ENCODE results near the gene MGAT4A. TPM values are rescaled to one million over a fixed set of nuclear protein-coding genes. Genes with fewer than 3 reads are reported as not detected.

The MGAT4A gene
- total RNA-seq, 1 donor from 2014 or later, result 8.0 TPM

GRCh38 chr2:98615481-98615880, 115.5 kb downstream of the MGAT4A start:
- Histone ChIP-seq H3K9me3 (no peaks in the 10 kb centered on the region), H3K36me3 (peaks cover 34 to 84% of the 10 kb centered on the region in 2 donors), H3K27ac (no peak overlapping the region), H3K27me3 (no peaks in the 10 kb centered on the region), H3K4me1 (peaks cover 8 to 9% of the 10 kb centered on the region in 2 donors), H3K4me3 (no peak overlapping the region)
- intact Hi-C loops (cut with DNase I), result no loop called here
- no peak for DNase-seq (ENCODE audit: low spot score in 2 of 2)
- TF ChIP-seq, protein P1, sequence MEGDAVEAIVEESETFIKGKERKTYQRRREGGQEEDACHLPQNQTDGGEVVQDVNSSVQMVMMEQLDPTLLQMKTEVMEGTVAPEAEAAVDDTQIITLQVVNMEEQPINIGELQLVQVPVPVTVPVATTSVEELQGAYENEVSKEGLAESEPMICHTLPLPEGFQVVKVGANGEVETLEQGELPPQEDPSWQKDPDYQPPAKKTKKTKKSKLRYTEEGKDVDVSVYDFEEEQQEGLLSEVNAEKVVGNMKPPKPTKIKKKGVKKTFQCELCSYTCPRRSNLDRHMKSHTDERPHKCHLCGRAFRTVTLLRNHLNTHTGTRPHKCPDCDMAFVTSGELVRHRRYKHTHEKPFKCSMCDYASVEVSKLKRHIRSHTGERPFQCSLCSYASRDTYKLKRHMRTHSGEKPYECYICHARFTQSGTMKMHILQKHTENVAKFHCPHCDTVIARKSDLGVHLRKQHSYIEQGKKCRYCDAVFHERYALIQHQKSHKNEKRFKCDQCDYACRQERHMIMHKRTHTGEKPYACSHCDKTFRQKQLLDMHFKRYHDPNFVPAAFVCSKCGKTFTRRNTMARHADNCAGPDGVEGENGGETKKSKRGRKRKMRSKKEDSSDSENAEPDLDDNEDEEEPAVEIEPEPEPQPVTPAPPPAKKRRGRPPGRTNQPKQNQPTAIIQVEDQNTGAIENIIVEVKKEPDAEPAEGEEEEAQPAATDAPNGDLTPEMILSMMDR (IDR thresholded peaks at IDR 0.05), result no peak

- H3K36me3 ChIP-seq, result peaks cover 34 to 75% of the 10 kb centered on the region in 2 donors
- no peaks in the 10 kb centered on the region for H3K9me3 ChIP-seq
- TF ChIP-seq, protein P1 (IDR thresholded peaks at IDR 0.05), result no peak
- DNase-seq (ENCODE audit: low spot score in 2 of 2), result no peak
- intact Hi-C loops (cut with DNase I), result no loop called here
- peaks cover 18 to 19% of the 10 kb centered on the region in 2 donors for H3K4me1 ChIP-seq
- H3K27me3 ChIP-seq, result no peaks in the 10 kb centered on the region
- no peak overlapping the region for H3K4me3 ChIP-seq
- no peak overlapping the region for H3K27ac ChIP-seq
Observed at GRCh38 chr2:98614024-98614739, 116.8 kb downstream of the MGAT4A start.

GRCh38 chr2:98608962-98609604, 121.8 kb downstream of the MGAT4A start:
- H3K27me3 ChIP-seq, result no peaks in the 10 kb centered on the region
- DNase-seq (ENCODE audit: low spot score in 2 of 2), result no peak
- TF ChIP-seq, protein P1 (IDR thresholded peaks at IDR 0.05), result no peak
- H3K4me3 ChIP-seq, result peak overlapping the region; percentile 77 to 98
- peaks cover 18 to 32% of the 10 kb centered on the region in 2 donors for H3K36me3 ChIP-seq
- intact Hi-C loops (cut with DNase I), result loop anchor here (1.0 to 10.0 kb wide), 4 partner anchors 47 to 728 kb away; partner anchors contain the start of genes EIF5B, INPP4A, LIPT1 and TSGA10
- peaks cover 25 to 34% of the 10 kb centered on the region in 2 donors for H3K4me1 ChIP-seq
- H3K27ac ChIP-seq, result peak overlapping the region; percentile 96
- no peaks in the 10 kb centered on the region for H3K9me3 ChIP-seq

DNA sequence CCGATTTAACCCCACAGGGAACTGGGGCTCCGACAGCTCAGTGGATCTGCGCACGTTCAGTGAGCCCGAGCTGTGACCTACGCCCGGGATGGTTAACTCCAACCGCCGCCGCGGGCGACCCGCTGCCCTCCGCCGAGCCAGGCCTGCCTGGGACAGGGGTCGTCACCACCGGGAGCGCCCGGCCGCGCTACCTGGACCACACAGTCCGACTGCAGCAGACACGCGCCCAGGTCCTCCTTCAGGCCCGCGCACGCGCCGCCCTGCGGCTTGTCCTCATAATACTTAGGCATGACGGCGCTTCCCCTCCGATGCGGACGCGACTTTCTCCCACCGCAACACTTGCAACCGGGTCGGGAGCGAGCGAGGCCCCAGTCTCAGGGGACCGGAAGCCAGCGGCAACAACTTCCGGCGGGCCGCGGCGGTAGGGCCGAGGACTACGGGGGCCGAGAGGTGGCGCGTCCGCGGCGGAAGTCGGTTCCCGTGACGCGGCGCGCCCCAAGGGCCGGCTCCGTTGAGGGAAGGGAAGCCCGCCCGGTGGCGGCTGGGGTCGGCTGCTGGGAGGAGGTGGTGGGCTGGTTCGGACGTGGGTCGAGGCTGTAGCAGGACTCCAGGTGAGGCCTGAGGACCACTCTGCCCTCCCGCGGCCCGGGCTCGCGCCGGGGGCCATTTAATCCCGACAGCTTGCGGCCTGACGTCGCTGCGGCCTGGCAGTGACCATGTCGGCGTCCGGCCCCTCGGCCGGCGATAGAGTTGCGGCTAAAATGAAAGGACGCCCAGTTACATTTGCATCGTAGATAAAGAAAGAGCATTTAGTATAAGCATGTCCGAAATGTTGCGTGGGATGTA, 122.6 kb downstream of the MGAT4A start, which contains the start of the genes COA5 and UNC50:
COA5 (minus strand) TSS at position 397 of the 846 bp plus-strand sequence; CDS start at position 290, 107 bp downstream.
UNC50 (plus strand) TSS at position 474 of the 846 bp plus-strand sequence. CDS start 1,171 bp downstream, outside the sequence.
- intact Hi-C loops (cut with DNase I), result loop anchor here (1.0 to 10.0 kb wide), 4 partner anchors 46 to 729 kb away; partner anchors contain the start of genes EIF5B, INPP4A, LIPT1 and TSGA10
- Histone ChIP-seq H3K27me3 (no peaks in the 10 kb centered on the region), H3K4me3 (peak within 1 kb of the TSS; percentile 77 to 98), H3K4me1 (peaks cover 25 to 34% of the 10 kb centered on the region in 2 donors), H3K9me3 (no peaks in the 10 kb centered on the region), H3K36me3 (peaks cover 14 to 27% of the 10 kb centered on the region in 2 donors), H3K27ac (peak within 1 kb of the TSS; percentile 96)
- TF ChIP-seq, protein P1 (IDR thresholded peaks at IDR 0.05), result peak in 1 of 3 experiments; percentile 10
- DNase-seq (ENCODE audit: low spot score in 2 of 2), result peak; percentile 58 to 93

DNA sequence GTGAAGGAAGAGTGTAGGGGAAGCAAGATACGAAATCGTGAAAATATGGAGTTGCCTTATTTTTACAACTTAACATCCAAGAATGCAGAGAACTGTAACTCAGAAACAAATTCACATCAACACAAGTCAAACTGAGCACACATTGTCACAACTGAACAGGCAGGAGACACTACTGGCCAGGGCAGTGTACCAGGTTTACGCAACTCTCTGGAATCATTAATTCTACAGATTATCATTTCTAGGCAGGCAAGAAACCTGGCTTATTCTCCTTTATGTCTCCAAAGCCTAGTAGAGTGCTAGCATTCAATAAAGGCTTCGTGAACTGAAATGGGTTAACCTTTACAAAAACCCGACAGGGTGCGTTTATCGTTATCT, 123.2 kb downstream of the MGAT4A start:
- H3K4me1 ChIP-seq, result peaks cover 25 to 34% of the 10 kb centered on the region in 2 donors
- TF ChIP-seq, protein P1 (IDR thresholded peaks at IDR 0.05), result no peak
- no peaks in the 10 kb centered on the region for H3K27me3 ChIP-seq
- H3K36me3 ChIP-seq, result peaks cover 12 to 23% of the 10 kb centered on the region in 2 donors
- DNase-seq (ENCODE audit: low spot score in 2 of 2), result no peak
- H3K4me3 ChIP-seq, result peak overlapping the region; percentile 77 to 98
- no peaks in the 10 kb centered on the region for H3K9me3 ChIP-seq
- H3K27ac ChIP-seq, result peak overlapping the region; percentile 96
- intact Hi-C loops (cut with DNase I), result loop anchor here (1.0 to 10.0 kb wide), 4 partner anchors 45 to 730 kb away; partner anchors contain the start of genes EIF5B, INPP4A, LIPT1 and TSGA10
